Testis (tissue), 2 donors: ENCODE results near the gene RGS3.

ENCODE experiments used
- CTCF ChIP-seq, 3 experiments: fragments of 450-650 bp in 2 of 3; fragments of 200-600 bp in 1 of 3; sonication (generic) in 1 of 3; IDR thresholded peaks; one replicate each; pipeline ENCODE4 v1.5.1; 2016 to 2019; ENCODE audit warnings: antibody characterized with exemption in 3 of 3, mild to moderate bottlenecking in 2 of 3, moderate library complexity in 1 of 3
- POLR2A ChIP-seq: fragments of 450-650 bp; IDR thresholded peaks from one replicate; pipeline ENCODE4 v1.6.1; 2017; ENCODE audit warnings: antibody characterized with exemption, mild to moderate bottlenecking, moderate library complexity

GRCh38 chr9:113625486-113625885, 162.0 kb downstream of the RGS3 start:
- TF ChIP-seq CTCF (IDR thresholded peaks at IDR 0.05) (no peak), POLR2A (no peak)
